Trophoblast cell (in vitro differentiated cells and primary cell): ENCODE measurements around the gene WSCD1.

Source experiments
- DNase-seq, 2 donors: peaks; one replicate each; pipeline ENCODE4 v3.0.0-alpha.2; 2016
- H2AFZ ChIP-seq: 2 replicates; pipeline ENCODE4 v1.6.1; 2013; ENCODE audit warnings: low read length, moderate library complexity, mild to moderate bottlenecking; ENCODE audit not compliant: insufficient read depth, poor library complexity
- H2AK5ac ChIP-seq: 2 replicates; pipeline ENCODE4 v1.6.1; 2013; ENCODE audit warnings: mild to moderate bottlenecking, low read length
- H2BK120ac ChIP-seq: 2 replicates; pipeline ENCODE4 v1.6.1; 2013; ENCODE audit warnings: low read length, mild to moderate bottlenecking, moderate library complexity; ENCODE audit not compliant: insufficient read depth, poor library complexity
- H2BK12ac ChIP-seq: 2 replicates; pipeline ENCODE4 v1.6.1; 2013; ENCODE audit warnings: mild to moderate bottlenecking, low read length, moderate library complexity
- H2BK5ac ChIP-seq: 2 replicates; pipeline ENCODE4 v1.6.1; 2013; ENCODE audit warnings: low read length, low read depth, moderate library complexity, mild to moderate bottlenecking; ENCODE audit not compliant: poor library complexity
- H3K14ac ChIP-seq: 2 replicates; pipeline ENCODE4 v1.6.1; 2013; ENCODE audit warnings: mild to moderate bottlenecking, low read length
- H3K18ac ChIP-seq: 2 replicates; pipeline ENCODE4 v1.6.1; 2013; ENCODE audit warnings: mild to moderate bottlenecking, low read length
- H3K23ac ChIP-seq: 2 replicates; pipeline ENCODE4 v1.6.1; 2013; ENCODE audit warnings: low read length
- H3K27ac ChIP-seq: 2 replicates; pipeline ENCODE4 v1.5.1; 2013; ENCODE audit warnings: low read depth, mild to moderate bottlenecking, inconsistent platforms, low read length, moderate library complexity
- H3K27me3 ChIP-seq: 2 replicates; pipeline ENCODE4 v1.6.1; 2013; ENCODE audit warnings: inconsistent platforms, mild to moderate bottlenecking, low read length, moderate library complexity; ENCODE audit not compliant: insufficient read depth
- H3K36me3 ChIP-seq, 2 experiments: 1 replicate in 1 of 2; 2 replicates in 1 of 2; pipeline ENCODE4 v1.6.1; 2013; ENCODE audit warnings: low read length in 2 of 2, mild to moderate bottlenecking in 2 of 2, moderate library complexity in 1 of 2; ENCODE audit not compliant: insufficient read depth in 2 of 2, control insufficient read depth in 1 of 2
- H3K4ac ChIP-seq: 2 replicates; pipeline ENCODE4 v1.6.1; 2013; ENCODE audit warnings: low read depth, mild to moderate bottlenecking, low read length, moderate library complexity
- H3K4me1 ChIP-seq, 2 experiments: 1 replicate in 1 of 2; 2 replicates in 1 of 2; pipeline ENCODE4 v1.6.1; 2013; ENCODE audit warnings: low read length in 2 of 2, mild to moderate bottlenecking in 2 of 2, moderate library complexity in 1 of 2; ENCODE audit not compliant: insufficient read depth in 2 of 2, control insufficient read depth in 1 of 2
- H3K4me2 ChIP-seq: 2 replicates; pipeline ENCODE4 v1.6.1; 2013; ENCODE audit warnings: inconsistent platforms, mild to moderate bottlenecking, low read length, moderate library complexity
- H3K4me3 ChIP-seq: 2 replicates; pipeline ENCODE4 v1.5.1; 2013; ENCODE audit warnings: mild to moderate bottlenecking, low read depth, low read length, inconsistent platforms
- H3K79me1 ChIP-seq: one replicate; pipeline ENCODE4 v1.6.1; 2013; ENCODE audit warnings: low read length
- H3K79me2 ChIP-seq: 2 replicates; pipeline ENCODE4 v1.6.1; 2013; ENCODE audit warnings: low read length, mild to moderate bottlenecking; ENCODE audit not compliant: control insufficient read depth, insufficient read depth, poor library complexity
- H3K9ac ChIP-seq: 2 replicates; pipeline ENCODE4 v1.6.1; 2013; ENCODE audit warnings: mild to moderate bottlenecking, low read length
- H3K9me3 ChIP-seq: 2 replicates; pipeline ENCODE4 v1.6.1; 2013; ENCODE audit warnings: low read depth, mild to moderate bottlenecking, control low read depth, inconsistent platforms, low read length; ENCODE audit not compliant: insufficient read depth
- H4K12ac ChIP-seq: 2 replicates; pipeline ENCODE4 v1.6.1; 2013; ENCODE audit warnings: low read depth, mild to moderate bottlenecking, low read length, moderate library complexity
- H4K8ac ChIP-seq: 2 replicates; pipeline ENCODE4 v1.6.1; 2013; ENCODE audit warnings: low read depth, mild to moderate bottlenecking, low read length, moderate library complexity
- H4K91ac ChIP-seq: one replicate; pipeline ENCODE4 v1.6.1; 2013; ENCODE audit warnings: low read depth, mild to moderate bottlenecking, low read length, moderate library complexity
- WGBS: extraction: QIAGEN DNeasy Blood & Tissue Kit; methylation state at CpG from one replicate; pipeline ENCODE4 v1.1.7; 2013; ENCODE audit warnings: missing lambda C conversion rate; ENCODE audit not compliant: insufficient read length, insufficient coverage; ENCODE audit errors: extremely low coverage; 5-methylcytosine and 5-hydroxymethylcytosine counted together

The WSCD1 gene

DNA sequence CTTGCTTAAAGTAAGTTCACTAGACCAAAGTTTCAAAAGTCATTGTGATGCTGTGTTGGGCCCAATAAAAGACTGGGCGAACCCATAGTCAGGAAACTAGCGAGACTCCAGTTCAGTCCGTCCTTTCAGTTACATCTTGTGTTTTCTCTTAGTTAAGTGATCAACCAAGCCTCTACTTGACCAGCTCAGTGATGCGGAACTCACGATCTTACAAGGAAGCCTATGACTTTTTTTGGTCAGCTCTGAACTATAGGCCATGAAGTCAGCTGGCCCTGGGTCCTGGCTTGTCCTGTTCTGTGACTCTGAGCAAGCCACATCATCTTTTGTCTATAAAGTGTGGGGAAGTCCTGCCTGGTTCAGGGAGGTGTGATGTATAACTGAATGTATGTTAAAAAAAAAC lies 21.7 kb upstream of the WSCD1 start:
- Histone ChIP-seq H3K79me2 (no peaks in the 10 kb centered on the region), H4K12ac (no peak overlapping the region), H3K36me3 (no peaks in the 10 kb centered on the region), H3K4me3 (no peak overlapping the region), H3K18ac (no peak overlapping the region), H3K27me3 (no peaks in the 10 kb centered on the region), H3K79me1 (no peaks in the 10 kb centered on the region), H2AFZ (no peak overlapping the region), H3K4ac (no peak overlapping the region), H2BK12ac (no peak overlapping the region), H3K9ac (no peak overlapping the region), H3K27ac (no peak overlapping the region), H3K4me1 (no peaks in the 10 kb centered on the region), H2BK5ac (no peak overlapping the region), H2AK5ac (no peak overlapping the region), H3K4me2 (no peak overlapping the region), H4K8ac (no peak overlapping the region), H2BK120ac (no peak overlapping the region), H3K14ac (no peak overlapping the region), H3K23ac (no peak overlapping the region), H4K91ac (no peak overlapping the region), H3K9me3 (no peaks in the 10 kb centered on the region)
- no CpG with 5 or more reads among the region's 5 CpGs for WGBS
- DNase-seq: no peak

DNA sequence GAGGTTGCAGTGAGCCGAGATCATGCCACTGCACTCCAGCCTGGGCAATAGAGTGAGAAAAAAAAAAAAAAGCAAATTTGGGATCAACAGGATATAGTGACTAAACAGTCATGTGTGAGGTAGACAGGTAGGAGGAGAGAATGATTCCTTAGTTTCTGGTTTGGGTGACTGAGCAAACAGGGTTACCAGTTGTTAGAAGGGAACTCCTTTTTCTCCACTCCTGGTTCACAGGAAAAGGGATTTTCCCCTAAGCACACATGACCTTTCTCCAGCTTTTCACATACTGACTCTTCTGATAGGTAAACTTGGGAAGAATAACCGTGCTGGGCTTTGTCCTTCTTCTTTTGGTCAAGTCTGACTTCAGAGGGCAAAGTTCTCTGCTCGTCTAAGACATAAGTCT lies 17.3 kb upstream of the WSCD1 start:
- H3K36me3 ChIP-seq: no peaks in the 10 kb centered on the region
- no peak overlapping the region for H3K27ac ChIP-seq
- no peak overlapping the region for H2BK5ac ChIP-seq
- no peak overlapping the region for H2BK120ac ChIP-seq
- no peaks in the 10 kb centered on the region for H3K4me1 ChIP-seq
- no peak overlapping the region for H3K14ac ChIP-seq
- no peak overlapping the region for H2BK12ac ChIP-seq
- no peak overlapping the region for H4K8ac ChIP-seq
- no peak overlapping the region for H3K23ac ChIP-seq
- H3K79me1 ChIP-seq: no peaks in the 10 kb centered on the region
- H3K4ac ChIP-seq: no peak overlapping the region
- H3K79me2 ChIP-seq: no peaks in the 10 kb centered on the region
- no peak overlapping the region for H2AK5ac ChIP-seq
- H2AFZ ChIP-seq: no peak overlapping the region
- H3K18ac ChIP-seq: no peak overlapping the region
- no CpG with 5 or more reads among the region's 3 CpGs for WGBS
- no peaks in the 10 kb centered on the region for H3K9me3 ChIP-seq
- DNase-seq: no peak
- no peak overlapping the region for H4K91ac ChIP-seq
- no peaks in the 10 kb centered on the region for H3K27me3 ChIP-seq
- no peak overlapping the region for H4K12ac ChIP-seq
- H3K9ac ChIP-seq: no peak overlapping the region
- no peak overlapping the region for H3K4me3 ChIP-seq
- no peak overlapping the region for H3K4me2 ChIP-seq

DNA sequence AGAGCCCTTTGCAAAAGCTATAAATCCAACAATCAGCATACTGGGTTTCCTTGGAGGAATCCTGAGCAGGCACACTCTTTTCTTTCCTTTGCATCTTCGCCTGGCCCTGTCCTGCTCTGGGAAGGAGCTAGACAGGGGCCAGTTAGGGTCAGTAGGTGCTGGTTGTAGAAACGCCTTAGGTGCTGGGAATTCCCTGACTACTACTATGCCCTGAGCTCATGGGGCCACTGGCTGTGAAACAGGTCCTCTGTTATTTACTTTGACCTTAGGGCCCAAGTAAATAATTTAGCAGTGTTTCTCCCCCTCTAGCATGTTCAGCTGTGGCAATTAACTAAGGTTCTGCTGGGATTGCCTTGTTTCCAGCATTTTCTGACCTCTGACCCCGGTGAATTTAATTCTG lies 15.8 kb upstream of the WSCD1 start:
- no peak overlapping the region for H3K14ac ChIP-seq
- H3K4me3 ChIP-seq: no peak overlapping the region
- no peaks in the 10 kb centered on the region for H3K79me2 ChIP-seq
- peak in 1 of 2 donors; percentile 4 for DNase-seq
- no peak overlapping the region for H3K23ac ChIP-seq
- H3K4me2 ChIP-seq: no peak overlapping the region
- H3K9ac ChIP-seq: no peak overlapping the region
- H3K9me3 ChIP-seq: no peaks in the 10 kb centered on the region
- no peaks in the 10 kb centered on the region for H3K36me3 ChIP-seq
- H3K79me1 ChIP-seq: no peaks in the 10 kb centered on the region
- H3K27me3 ChIP-seq: no peaks in the 10 kb centered on the region
- H4K91ac ChIP-seq: no peak overlapping the region
- WGBS: no CpG with 5 or more reads among the region's 3 CpGs
- H2AFZ ChIP-seq: no peak overlapping the region
- no peak overlapping the region for H2BK5ac ChIP-seq
- H2AK5ac ChIP-seq: no peak overlapping the region
- no peak overlapping the region for H3K27ac ChIP-seq
- no peak overlapping the region for H3K18ac ChIP-seq
- no peak overlapping the region for H4K12ac ChIP-seq
- no peak overlapping the region for H2BK120ac ChIP-seq
- H2BK12ac ChIP-seq: no peak overlapping the region
- H3K4ac ChIP-seq: no peak overlapping the region
- no peaks in the 10 kb centered on the region for H3K4me1 ChIP-seq
- no peak overlapping the region for H4K8ac ChIP-seq

DNA sequence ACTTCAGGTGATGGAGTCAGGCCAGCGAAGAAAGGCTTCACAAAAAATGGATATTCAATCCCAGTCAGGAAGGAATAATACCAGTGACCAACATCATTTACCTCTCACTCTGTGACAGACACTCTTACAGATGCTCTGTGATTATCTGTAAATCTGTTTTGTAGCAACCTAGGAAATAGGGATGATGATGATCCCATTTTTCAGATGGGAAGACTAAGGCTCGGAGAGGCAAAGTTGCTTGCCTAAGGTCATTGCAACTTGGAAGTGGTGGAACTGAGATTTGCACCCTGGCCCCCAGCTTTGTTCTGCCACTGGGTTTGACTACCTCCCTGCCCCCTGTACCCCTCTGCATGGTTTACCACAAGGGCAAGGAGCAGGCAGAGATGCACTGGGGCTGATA lies 14.1 kb upstream of the WSCD1 start:
- H3K79me2 ChIP-seq: no peaks in the 10 kb centered on the region
- no peak for DNase-seq
- H2AK5ac ChIP-seq: no peak overlapping the region
- no peak overlapping the region for H3K4me2 ChIP-seq
- no peak overlapping the region for H3K23ac ChIP-seq
- H2BK5ac ChIP-seq: no peak overlapping the region
- no peaks in the 10 kb centered on the region for H3K9me3 ChIP-seq
- H3K36me3 ChIP-seq: no peaks in the 10 kb centered on the region
- H3K18ac ChIP-seq: no peak overlapping the region
- H3K4me3 ChIP-seq: no peak overlapping the region
- no peaks in the 10 kb centered on the region for H3K79me1 ChIP-seq
- no peak overlapping the region for H3K14ac ChIP-seq
- no peaks in the 10 kb centered on the region for H3K4me1 ChIP-seq
- no CpG with 5 or more reads among the region's 2 CpGs for WGBS
- no peak overlapping the region for H4K8ac ChIP-seq
- no peak overlapping the region for H3K4ac ChIP-seq
- no peak overlapping the region for H4K12ac ChIP-seq
- H4K91ac ChIP-seq: no peak overlapping the region
- H3K9ac ChIP-seq: no peak overlapping the region
- no peaks in the 10 kb centered on the region for H3K27me3 ChIP-seq
- H2BK120ac ChIP-seq: no peak overlapping the region
- H3K27ac ChIP-seq: no peak overlapping the region
- no peak overlapping the region for H2BK12ac ChIP-seq
- H2AFZ ChIP-seq: no peak overlapping the region
